Kidney (tissue), 14 donors: ENCODE results near the gene B2M. TPM values are rescaled to one million over a fixed set of nuclear protein-coding genes. Genes with fewer than 3 reads are reported as not detected.
"Not testable (repeated sequence)": the region's sequence is repeated elsewhere in the genome, so short reads cannot be mapped to it uniquely, and the experiment has no call there.

ENCODE experiments used
- DNase-seq, 5 donors: peaks; one replicate each; pipeline ENCODE4 v3.0.0-alpha.2; 2013 to 2020
- FAIRE-seq: peaks from 2 replicates; lab custom pipeline; 2012; peaks lifted over from hg19 to GRCh38; lab: Jason Lieb, UNC
- H3K27ac ChIP-seq, 2 donors: one replicate each; pipeline ENCODE4 v1.7.0; 2013; ENCODE audit warnings: low read depth in 2 of 2, low read length in 2 of 2, inconsistent platforms in 1 of 2
- H3K27me3 ChIP-seq: one replicate; pipeline ENCODE4 v1.7.1; 2013; ENCODE audit warnings: low read length, inconsistent platforms; ENCODE audit not compliant: control insufficient read depth, insufficient read depth
- H3K36me3 ChIP-seq, 3 donors: one replicate each; pipeline versions ENCODE4 v1.7.0 to v1.7.1; 2013; ENCODE audit warnings: low read length in 3 of 3, control low read depth in 1 of 3, inconsistent platforms in 1 of 3; ENCODE audit not compliant: insufficient read depth in 3 of 3, control insufficient read depth in 2 of 3
- H3K4me1 ChIP-seq, 3 donors: one replicate each; pipeline versions ENCODE4 v1.7.0 to v1.7.1; 2013; ENCODE audit warnings: low read length in 3 of 3, inconsistent platforms in 1 of 3, low read depth in 1 of 3; ENCODE audit not compliant: control insufficient read depth in 2 of 3, insufficient read depth in 2 of 3
- H3K4me3 ChIP-seq, 3 donors: one replicate each; pipeline versions ENCODE4 v1.7.0 to v1.8.1; 2013; ENCODE audit warnings: low read length in 3 of 3, control low read depth in 1 of 3, inconsistent platforms in 1 of 3
- H3K9ac ChIP-seq, 3 donors: one replicate each; pipeline versions ENCODE4 v1.7.0 to v1.7.1; 2013; ENCODE audit warnings: low read length in 3 of 3, control low read depth in 1 of 3, inconsistent platforms in 1 of 3
- H3K9me3 ChIP-seq, 3 donors: one replicate each; pipeline versions ENCODE4 v1.7.0 to v1.7.1; 2013; ENCODE audit warnings: low read length in 3 of 3, control low read depth in 1 of 3, inconsistent platforms in 1 of 3; ENCODE audit not compliant: control insufficient read depth in 2 of 3, insufficient read depth in 1 of 3
- CTCF ChIP-seq: IDR thresholded peaks from 3 replicates; pipeline ENCODE4 v1.5.1; 2012; ENCODE audit warnings: mild to moderate bottlenecking, moderate library complexity, borderline replicate concordance; ENCODE audit not compliant: insufficient read depth; ENCODE audit errors: extremely low read depth
- intact Hi-C: fragments of 100-400 bp; cut with DNase I; formaldehyde crosslinking; loops from one replicate; pipeline ENCODE4 v1.11.1; 2022
- polyA plus RNA-seq: library from polyadenylated mRNA; stranded (reverse); fragments of 350-450 nt; fragmentation: Illumina TruSeq; extraction: RNeasy Lipid Tissue Mini Kit (QIAGEN cat#74804); gene quantifications from one replicate; pipeline ENCODE4 v1.2.3, GENCODE V29; 2014; ENCODE audit warnings: low read depth, low replicate concordance; ENCODE audit not compliant: insufficient read depth
- total RNA-seq: library from RNA; stranded (reverse); fragmentation: NEBNext Ultra II Directional; extraction: Animal tissue kit (Norgen Biotek cat#: 25700); gene quantifications from one replicate; pipeline ENCODE4 v1.2.1, GENCODE V29; 2021
- donor health status: control.
- donor health status: control.
- donor health status: control.
- donor health status: control.
- donor health status: control.
- donor health status: DM: yes; HTN: yes; CAD: no.
- donor health status: Normal renal cell carcinoma (clear cell type).

B2M gene
- total and polyA plus RNA-seq, 2 donors from 2014 or later = 1,898 to 3,515 TPM

- H3K27ac ChIP-seq = no peak overlapping the region
- intact Hi-C loops = no loop called here
- H3K36me3 ChIP-seq = peaks cover 3 to 33% (median 25%) of the 10 kb centered on the region in 3 donors
- peaks cover 0 to 3% (median 0%) of the 10 kb centered on the region in 3 donors for H3K4me1 ChIP-seq
- no peaks in the 10 kb centered on the region for H3K27me3 ChIP-seq
- FAIRE-seq (no peak), DNase-seq (no peak)
- no peak for TF ChIP-seq CTCF
- no peak overlapping the region for H3K4me3 ChIP-seq
- no peaks in the 10 kb centered on the region for H3K9me3 ChIP-seq
- no peak overlapping the region for H3K9ac ChIP-seq
Observed at GRCh38 chr15:44718180-44718926, 7.0 kb downstream of the B2M start.

- H3K4me1 ChIP-seq = peaks cover 0 to 3% (median 0%) of the 10 kb centered on the region in 3 donors
Observed at GRCh38 chr15:44718927-44719292, 7.6 kb downstream of the B2M start.

GRCh38 chr15:44719293-44719999 lies 8.1 kb downstream of the B2M start:
- no peak for TF ChIP-seq CTCF
- FAIRE-seq (no peak), DNase-seq (no peak)
- Histone ChIP-seq H3K4me1 (peaks cover 0 to 3% (median 0%) of the 10 kb centered on the region in 3 donors), H3K27ac (no peak overlapping the region), H3K4me3 (no peak overlapping the region), H3K36me3 (peaks cover 3 to 30% (median 25%) of the 10 kb centered on the region in 3 donors), H3K9ac (no peak overlapping the region), H3K27me3 (no peaks in the 10 kb centered on the region), H3K9me3 (no peaks in the 10 kb centered on the region)
- intact Hi-C loops = no loop called here

More at GRCh38 chr15:44718927-44719292, 7.6 kb downstream of the B2M start:
- intact Hi-C loops = no loop called here
- no peak for FAIRE-seq
- no peak overlapping the region for H3K4me3 ChIP-seq
- H3K27me3 ChIP-seq = no peaks in the 10 kb centered on the region
- no peaks in the 10 kb centered on the region for H3K9me3 ChIP-seq
- peaks cover 3 to 33% (median 25%) of the 10 kb centered on the region in 3 donors for H3K36me3 ChIP-seq
- no peak overlapping the region for H3K27ac ChIP-seq
- no peak for DNase-seq
- H3K9ac ChIP-seq = no peak overlapping the region
- TF ChIP-seq CTCF = no peak

GRCh38 chr15:44720000-44720435 lies 8.7 kb downstream of the B2M start:
- H3K27me3 ChIP-seq, DNase-seq, H3K9ac ChIP-seq, H3K4me1 ChIP-seq, H3K27ac ChIP-seq, H3K4me3 ChIP-seq, intact Hi-C loops, FAIRE-seq, H3K9me3 ChIP-seq: not testable (repeated sequence)
- peaks cover 3 to 29% (median 25%) of the 10 kb centered on the region in 3 donors for H3K36me3 ChIP-seq
